ENCODE data around the gene NMRAL1.

NMRAL1 gene

GRCh38 chr16:4425378-4426020, 48.9 kb downstream of the NMRAL1 start, which contains the start of gene DNAJA3 (continued):
- TF ChIP-seq ZNF580 (tag by site-specific recombination; IDR thresholded peaks at IDR 0.05) = 0 out of 2 replicates have a peak, but pooled peaks have one; percentile 68
- TF ChIP-seq ZFHX2 (tag by site-specific recombination; conservative IDR thresholded peaks at IDR 0.05) = 0 out of 2 replicates have a peak, but pooled peaks have one; percentile 22
- peak; percentile 26 for TF ChIP-seq ZBTB8A (tag by site-specific recombination; IDR thresholded peaks at IDR 0.05)
- TF ChIP-seq ZNF837 (tag by site-specific recombination; IDR thresholded peaks at IDR 0.05) = no peak
- peak; percentile 69; the same call in 1 of the 2 replicates for TF ChIP-seq KLF17 (tag by site-specific recombination; IDR thresholded peaks at IDR 0.05)
- TF ChIP-seq ZBTB17 (tag by site-specific recombination; IDR thresholded peaks at IDR 0.05) = peak; percentile 90
- peak; percentile 64 for TF ChIP-seq ZNF629 (tag by site-specific recombination; IDR thresholded peaks at IDR 0.05)
- 0 out of 2 replicates have a peak, but pooled peaks have one; percentile 44 for TF ChIP-seq ZNF561 (tag by site-specific recombination; IDR thresholded peaks at IDR 0.05; ENCODE audit: borderline replicate concordance)
- TF ChIP-seq ZNF76 (tag by site-specific recombination; IDR thresholded peaks at IDR 0.05; ENCODE audit: borderline replicate concordance, low read depth) = peak; percentile 99
- peak; percentile 69 for TF ChIP-seq ZBTB20 (tag by site-specific recombination; IDR thresholded peaks at IDR 0.05)
- peak; percentile 80 for TF ChIP-seq ZNF24 (tag by site-specific recombination; IDR thresholded peaks at IDR 0.05)
- TF ChIP-seq GLI2 (tag by site-specific recombination; IDR thresholded peaks at IDR 0.05; ENCODE audit: borderline replicate concordance, low read depth) = no peak
- TF ChIP-seq MYNN (tag by site-specific recombination; IDR thresholded peaks at IDR 0.05; ENCODE audit: borderline replicate concordance) = no peak
- TF ChIP-seq ZNF324 (tag by site-specific recombination; IDR thresholded peaks at IDR 0.05) = peak; percentile 61
- 0 out of 2 replicates have a peak, but pooled peaks have one; percentile 55 for TF ChIP-seq KLF10 (tag by site-specific recombination; IDR thresholded peaks at IDR 0.05)
- peak; percentile 63 for TF ChIP-seq SP2 (tag by site-specific recombination; IDR thresholded peaks at IDR 0.05)
- 0 out of 2 replicates have a peak, but pooled peaks have one; percentile 33 for TF ChIP-seq PRDM4 (tag by site-specific recombination; IDR thresholded peaks at IDR 0.05)
- TF ChIP-seq ZNF18 (tag by site-specific recombination; IDR thresholded peaks at IDR 0.05) = no peak
- TF ChIP-seq ZNF571 (tag by site-specific recombination; IDR thresholded peaks at IDR 0.05) = no peak
- no peak; the same call in 1 of the 2 replicates for TF ChIP-seq ZFP37 (tag by site-specific recombination; IDR thresholded peaks at IDR 0.05)
- no peak for TF ChIP-seq ZNF133 (tag by site-specific recombination; IDR thresholded peaks at IDR 0.05)
- TF ChIP-seq SCRT2 (tag by site-specific recombination; IDR thresholded peaks at IDR 0.05) = peak; percentile 73; the same call in 1 of the 2 replicates
- TF ChIP-seq ZNF23 (tag by site-specific recombination; IDR thresholded peaks at IDR 0.05; ENCODE audit: borderline replicate concordance) = no peak
- no peak for TF ChIP-seq PRDM2 (tag by site-specific recombination; IDR thresholded peaks at IDR 0.05; ENCODE audit: borderline replicate concordance)
- no peak for TF ChIP-seq ZNF114 (tag by site-specific recombination; IDR thresholded peaks at IDR 0.05)
- 0 out of 2 replicates have a peak, but pooled peaks have one; percentile 55 for TF ChIP-seq ZIC2 (tag by site-specific recombination; IDR thresholded peaks at IDR 0.05)

Data from HEK293 (cell line).